ENCODE results near the gene IL17B.

IL17B gene, protein sequence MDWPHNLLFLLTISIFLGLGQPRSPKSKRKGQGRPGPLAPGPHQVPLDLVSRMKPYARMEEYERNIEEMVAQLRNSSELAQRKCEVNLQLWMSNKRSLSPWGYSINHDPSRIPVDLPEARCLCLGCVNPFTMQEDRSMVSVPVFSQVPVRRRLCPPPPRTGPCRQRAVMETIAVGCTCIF

GRCh38 chr5:149379177-149379761, at the start of gene IL17B:
IL17B (minus strand) TSS chr5:149379292; CDS start chr5:149379225, 67 bp downstream.
- DNase-seq (ENCODE audit: low read depth, low spot score), result no peak

- DNase-seq (ENCODE audit: low read depth, low spot score), result no peak
Measured at GRCh38 chr5:149428032-149428431, 48.9 kb upstream of the IL17B start.

DNA sequence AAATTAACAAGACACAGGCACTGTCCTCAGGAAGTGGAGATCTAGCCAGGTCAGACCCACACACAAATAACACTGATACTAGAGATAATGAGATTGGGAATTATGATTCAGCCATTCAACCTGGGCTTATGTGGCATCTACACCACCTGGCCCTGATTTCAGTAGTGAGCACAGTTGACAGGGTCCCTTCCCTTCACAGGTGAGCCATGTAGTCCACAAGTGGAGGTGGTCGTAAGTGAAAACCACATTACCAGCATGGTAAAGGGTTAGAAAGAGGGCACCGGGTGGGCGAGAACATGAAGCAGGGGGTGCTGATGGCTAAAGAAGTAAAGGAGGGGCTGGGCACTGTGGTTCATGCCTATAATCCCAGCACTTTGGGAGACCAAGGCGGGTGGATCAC, 48.3 kb upstream of the IL17B start:
- no peak for DNase-seq (ENCODE audit: low read depth, low spot score)

DNA sequence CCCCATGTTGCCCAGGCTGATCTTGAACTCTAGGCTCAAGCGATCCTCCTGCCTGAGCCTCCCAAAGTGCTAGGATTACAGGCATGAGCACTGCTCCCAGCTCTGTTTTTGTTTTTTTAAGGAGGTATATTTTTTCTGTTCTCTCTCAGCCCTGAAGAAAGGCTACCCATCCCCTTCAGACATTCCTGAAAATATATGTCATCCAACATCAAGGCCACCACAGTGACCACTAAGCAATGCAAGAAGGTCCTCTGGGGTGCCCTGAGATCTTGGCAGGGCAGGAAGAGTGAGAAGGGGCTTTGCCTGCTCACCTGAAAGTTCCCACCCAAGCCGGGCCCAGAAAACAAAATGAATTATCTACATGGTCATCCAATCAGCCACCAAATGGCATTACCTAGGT, 47.8 kb upstream of the IL17B start:
- DNase-seq (ENCODE audit: low read depth, low spot score), result no peak

DNA sequence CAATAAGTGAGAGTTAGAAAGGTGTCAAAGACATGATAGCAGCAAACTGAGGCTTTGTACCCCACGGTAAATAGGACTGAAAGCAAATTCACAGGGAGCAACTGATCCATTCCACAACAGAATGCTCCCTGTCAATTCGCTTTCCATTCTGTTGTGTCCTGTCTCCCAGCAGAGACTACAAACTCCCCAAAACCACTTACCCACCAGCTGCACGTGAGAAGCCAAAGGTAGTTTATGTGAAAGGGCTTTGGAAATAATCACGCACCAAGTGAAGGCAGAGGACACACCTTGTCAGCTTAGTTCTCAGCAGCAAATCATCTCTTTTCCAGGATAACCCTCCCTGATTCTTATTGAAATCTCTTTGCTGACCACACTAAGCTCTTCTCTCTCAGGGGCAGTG, 46.6 kb upstream of the IL17B start:
- no peak for DNase-seq (ENCODE audit: low read depth, low spot score)

DNA sequence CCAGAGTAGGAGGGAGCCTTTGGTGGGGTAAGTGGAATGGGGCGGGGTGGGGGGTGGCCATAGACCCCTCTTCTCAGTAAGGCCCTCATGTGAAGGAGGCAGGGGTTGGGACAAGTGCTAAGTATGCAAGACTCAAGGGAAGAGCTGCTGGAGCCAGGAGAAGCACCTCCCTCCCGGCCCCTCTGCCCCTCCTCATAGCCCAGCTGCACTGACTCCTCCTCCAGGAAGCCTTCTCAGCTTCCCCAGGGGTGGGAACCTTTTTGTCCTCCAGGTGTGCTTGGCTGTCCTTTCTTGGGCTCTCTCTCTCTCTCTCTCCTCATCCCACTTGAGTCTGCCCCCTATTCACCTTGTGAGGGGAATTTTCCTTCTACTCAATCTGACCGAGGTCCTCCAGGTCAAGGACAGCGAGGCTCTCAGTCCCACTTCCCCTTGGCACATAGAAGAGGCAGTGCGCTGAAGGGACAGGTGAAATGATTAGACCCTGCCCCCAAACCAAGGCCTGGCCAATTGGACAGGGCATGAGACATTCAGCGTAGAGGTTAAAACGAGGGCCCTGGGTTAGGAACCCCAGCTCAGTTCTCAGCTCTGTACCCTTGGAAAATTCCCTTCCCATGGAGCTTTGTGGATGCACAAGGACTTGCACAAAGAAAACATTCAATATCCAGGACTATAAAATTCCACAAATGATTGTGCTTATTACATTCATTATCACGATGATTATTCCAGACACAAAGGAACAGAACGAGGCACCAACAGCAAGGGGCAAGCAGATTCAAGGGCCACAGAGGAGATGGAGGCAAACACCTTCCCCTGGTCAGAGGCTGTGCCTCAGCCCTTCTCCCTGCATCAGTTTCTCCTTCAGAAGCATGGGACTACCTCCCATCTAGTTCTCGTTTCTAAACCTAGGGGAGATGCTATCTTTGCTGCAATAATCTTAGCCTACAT, 45.6 kb upstream of the IL17B start:
- no peak for DNase-seq (ENCODE audit: low read depth, low spot score)

GRCh38 chr5:149423794-149424268, 44.7 kb upstream of the IL17B start:
- DNase-seq (ENCODE audit: low read depth, low spot score), result no peak

GRCh38 chr5:149423049-149423793, 44.1 kb upstream of the IL17B start:
- DNase-seq (ENCODE audit: low read depth, low spot score), result no peak

DNA sequence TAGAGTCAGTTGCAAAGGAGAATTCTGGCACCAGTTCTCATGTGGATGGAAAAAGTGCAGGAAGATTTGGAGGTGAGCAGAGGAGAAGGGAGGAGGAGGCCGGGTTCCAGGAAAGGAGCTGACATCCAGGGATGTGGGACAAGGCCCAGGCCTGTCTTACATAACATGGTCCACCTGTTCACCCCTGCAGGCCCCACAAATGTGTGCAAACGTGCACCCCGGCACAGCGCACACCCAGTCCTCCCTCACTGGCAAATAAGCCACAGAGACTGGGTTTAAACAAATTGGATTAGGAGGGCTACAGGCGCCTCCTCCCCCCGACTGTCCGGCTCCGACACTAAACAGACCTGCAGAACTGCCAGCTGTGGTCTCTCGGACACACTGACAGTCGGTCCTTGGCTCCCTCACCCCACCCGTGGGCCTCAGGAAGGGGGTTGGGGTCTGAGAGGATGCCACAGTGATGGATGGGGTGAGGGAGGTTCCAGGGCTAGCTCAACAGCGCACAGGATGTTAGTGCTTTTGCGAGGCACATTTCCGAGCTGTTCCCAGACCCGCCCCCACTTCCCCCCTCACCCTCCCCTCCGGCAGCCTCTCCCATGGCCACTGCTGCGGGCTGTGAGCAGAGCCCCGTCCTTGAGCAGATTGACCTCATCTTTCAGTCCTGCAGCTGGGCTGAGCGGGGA, 43.4 kb upstream of the IL17B start:
- no peak for DNase-seq (ENCODE audit: low read depth, low spot score)

DNA sequence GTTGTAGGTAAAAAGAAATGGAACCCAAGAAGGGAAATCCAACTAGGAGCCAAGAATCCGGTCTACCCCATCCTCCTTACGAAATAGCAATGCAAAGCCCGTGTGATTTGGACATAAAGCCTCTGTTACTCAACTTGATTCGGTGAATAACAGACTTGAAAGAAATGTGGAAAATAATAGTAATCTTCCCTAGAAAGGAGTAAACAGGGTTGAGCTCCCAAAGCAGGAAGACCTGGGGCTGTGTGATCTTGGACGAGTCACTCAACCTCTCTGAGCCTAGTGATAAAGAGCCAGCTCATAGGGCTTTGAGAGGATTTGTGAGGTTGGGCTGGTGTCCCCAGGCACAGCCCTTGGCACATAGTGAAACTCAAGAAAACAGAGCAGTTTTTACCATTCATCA, 42.7 kb upstream of the IL17B start:
- DNase-seq (ENCODE audit: low read depth, low spot score), result no peak

- no peak for DNase-seq (ENCODE audit: low read depth, low spot score)
Measured at GRCh38 chr5:149421372-149421685, 42.2 kb upstream of the IL17B start.

DNA sequence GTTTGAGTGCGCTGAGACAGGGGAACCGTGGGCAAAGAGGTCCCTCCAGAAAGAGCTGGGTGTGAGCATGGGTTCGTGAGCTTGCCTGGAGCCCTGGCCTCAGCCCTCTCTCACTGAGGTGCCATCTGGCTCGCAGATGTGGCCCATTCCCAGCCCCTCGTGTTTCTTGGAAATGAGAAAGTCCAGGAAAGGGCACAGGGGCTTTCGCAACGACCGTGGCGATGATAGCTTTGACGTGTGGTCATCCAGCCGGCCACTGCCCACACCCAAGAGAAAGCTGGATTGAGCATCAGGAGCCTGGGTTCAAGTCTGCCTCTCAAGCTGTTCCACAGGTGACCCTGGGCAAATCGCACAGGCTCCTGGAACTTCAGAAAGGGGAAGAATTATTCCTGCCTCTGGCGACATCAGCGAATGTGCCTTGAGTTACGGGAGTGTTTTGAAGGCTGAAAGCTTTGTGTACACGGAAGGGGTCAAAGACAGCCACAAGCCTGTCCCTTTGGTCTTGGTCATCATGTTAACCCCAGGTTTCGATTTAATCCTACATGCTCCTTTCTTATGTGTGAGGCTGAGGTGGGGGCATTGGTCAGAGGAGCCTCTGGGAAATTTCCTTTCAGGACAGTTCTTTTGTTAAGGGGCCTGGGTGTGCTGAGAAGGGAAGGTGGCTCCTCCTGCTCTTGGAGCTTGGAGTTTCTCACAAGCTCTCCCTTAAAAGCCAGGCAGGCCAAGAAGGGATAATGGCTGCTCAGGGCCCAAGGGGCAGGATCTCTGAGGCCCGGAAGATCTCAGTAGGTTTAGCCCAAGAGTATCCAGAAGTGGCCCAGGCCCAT, 41.7 kb upstream of the IL17B start:
- no peak for DNase-seq (ENCODE audit: low read depth, low spot score)

- DNase-seq (ENCODE audit: low read depth, low spot score), result no peak
Measured at GRCh38 chr5:149419859-149420544, 40.9 kb upstream of the IL17B start.

DNA sequence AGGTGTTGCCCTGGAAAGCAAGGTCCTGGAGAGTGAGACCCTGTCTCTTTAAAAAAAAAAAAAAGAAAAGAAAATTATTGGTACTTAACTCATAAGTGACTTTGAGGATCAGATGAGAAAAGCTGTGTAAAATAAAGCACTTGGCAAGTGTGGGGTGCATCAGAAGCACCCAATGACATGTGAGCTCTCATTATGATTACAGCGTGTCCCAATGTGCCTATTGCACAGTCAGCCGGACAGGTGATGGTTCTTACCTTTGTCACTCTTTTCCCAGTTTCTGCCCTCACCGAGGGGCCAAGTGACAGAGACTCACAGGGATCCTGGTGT, 40.4 kb upstream of the IL17B start:
- DNase-seq (ENCODE audit: low read depth, low spot score), result no peak

DNA sequence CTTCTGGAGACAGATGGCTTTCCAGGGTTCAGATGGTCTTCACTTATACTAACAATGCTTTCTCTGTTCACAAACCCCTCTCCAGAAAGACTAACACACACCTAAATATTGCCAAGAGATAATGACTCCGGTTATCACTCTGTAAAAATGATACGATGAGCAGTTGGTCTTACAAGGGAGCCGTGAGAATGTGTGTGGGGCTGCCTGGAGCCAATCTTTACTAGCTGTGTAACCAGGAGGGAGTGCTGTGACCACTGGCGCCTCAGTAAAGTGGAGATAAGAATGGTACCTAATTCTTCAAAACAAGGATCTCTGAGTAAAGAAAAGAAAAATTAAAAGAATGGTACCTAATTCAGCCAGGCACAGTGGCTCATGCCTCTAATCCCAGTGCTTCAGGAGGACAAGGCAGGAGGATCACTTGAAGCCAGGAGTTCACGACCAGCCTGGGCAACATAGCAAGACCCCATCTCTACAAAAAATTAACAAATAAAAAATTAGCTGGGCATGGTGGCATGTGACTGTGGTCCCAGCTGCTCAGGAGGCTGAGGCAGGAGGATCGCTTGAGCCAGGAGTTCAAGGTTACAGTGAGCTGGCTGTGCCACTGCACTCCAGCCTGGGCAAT, 39.9 kb upstream of the IL17B start:
- no peak for DNase-seq (ENCODE audit: low read depth, low spot score)

DNA sequence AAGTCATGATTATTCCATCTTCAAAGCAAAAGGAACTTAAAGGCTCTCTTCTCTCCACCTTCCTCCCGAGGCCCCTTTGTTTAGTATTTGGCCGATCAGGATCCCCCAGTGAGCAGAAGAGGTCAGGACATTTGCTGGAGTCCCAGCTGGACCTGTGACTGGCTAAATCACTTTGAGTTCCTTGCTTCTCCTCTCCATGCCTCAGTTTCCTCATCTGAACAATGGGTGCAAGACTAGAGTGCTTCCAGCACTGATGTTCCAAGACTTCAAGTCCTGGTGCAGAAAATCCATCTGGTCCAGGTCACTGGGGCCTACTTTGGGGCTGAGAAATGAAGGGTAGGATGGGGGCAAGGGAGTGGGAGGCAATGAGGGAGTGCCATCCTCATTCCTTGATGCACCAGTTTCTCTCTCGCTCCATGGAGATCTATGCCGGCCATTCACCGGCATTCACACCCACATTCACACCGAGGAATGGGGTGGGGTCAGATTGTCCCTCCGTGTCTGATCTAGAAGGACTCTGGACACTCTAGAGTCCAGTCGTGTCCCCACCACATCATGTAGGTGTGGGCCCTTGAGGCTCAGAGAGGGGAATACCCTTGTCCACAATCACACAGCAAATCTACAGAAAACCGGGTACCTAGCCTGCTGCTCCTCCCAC, 38.7 kb upstream of the IL17B start:
- no peak for DNase-seq (ENCODE audit: low read depth, low spot score)

- DNase-seq (ENCODE audit: low read depth, low spot score), result no peak
Measured at GRCh38 chr5:149416987-149417710, 38.1 kb upstream of the IL17B start.

Measured in iPS DF 19.7 (cell line).